GM12878 (cell line): ENCODE measurements around the gene ANK3. TPM values are rescaled to one million over a fixed set of nuclear protein-coding genes. Genes with fewer than 3 reads are reported as not detected.

ENCODE experiments used
- ATAC-seq: fragments of 200-7000 bp; cut with Tn5 transposase; 3 replicates; pipeline ENCODE4 v1.9.1; 2020; ENCODE audit warnings: mild to moderate bottlenecking, moderate library complexity
- BruUV-seq: library from RNA; stranded (reverse); fragments of 400-500 nt; replicated peaks from 2 replicates; lab custom pipeline; 2021; lab: Mats Ljungman, UMichigan
- CTCF ChIA-PET: fragments of 300-600 bp; sonication (Branson Sonifier 250); formaldehyde crosslinking; extraction: SDS; loops from one replicate; lab custom pipeline; 2021; ENCODE audit warnings: inconsistent platforms; lab: Yijun Ruan, JAX
- POLR2A ChIA-PET: fragments of 350-600 bp; formaldehyde crosslinking; extraction: SDS; loops from one replicate; lab custom pipeline; 2021; ENCODE audit warnings: inconsistent platforms; lab: Charles Lee
- RAD21 ChIA-PET: fragments of 300-600 bp; sonication (Branson Sonifier 250); formaldehyde crosslinking; loops from one replicate; lab custom pipeline; 2023; ENCODE audit warnings: antibody characterized with exemption; ENCODE audit not compliant: unreplicated experiment; lab: Charles Lee
- SMC1A ChIA-PET: fragments of 300-600 bp; sonication (Branson Sonifier 250); formaldehyde crosslinking; loops from one replicate; lab custom pipeline; 2023; ENCODE audit not compliant: unreplicated experiment, uncharacterized antibody; lab: Charles Lee
- DNase-seq: peaks from one replicate; pipeline ENCODE4 v3.0.0-alpha.2; 2011; ENCODE audit warnings: low read depth, low spot score
- FAIRE-seq: peaks from 3 replicates; lab custom pipeline; 2011; peaks lifted over from hg19 to GRCh38; lab: Jason Lieb, UNC
- H2AFZ ChIP-seq: 2 replicates; pipeline ENCODE4 v1.6.0; 2011; ENCODE audit warnings: low read depth, low read length, control low read depth; ENCODE audit not compliant: control insufficient read depth
- H3K27ac ChIP-seq: 2 replicates; pipeline ENCODE4 v1.5.1; 2011; ENCODE audit warnings: control low read depth; ENCODE audit not compliant: control insufficient read depth, insufficient read depth
- H3K27me3 ChIP-seq, 2 experiments: replicated peaks in 1 of 2; 2 replicates each; pipeline versions ENCODE4 v1.6.0 to v1.6.1; 2011; ENCODE audit warnings: low read length in 1 of 2; ENCODE audit not compliant: control insufficient read depth in 2 of 2, insufficient read depth in 2 of 2
- H3K36me3 ChIP-seq, 2 experiments: 2 replicates each; pipeline ENCODE4 v1.5.1; 2011; ENCODE audit warnings: low read length in 1 of 2; ENCODE audit not compliant: control insufficient read depth in 2 of 2, insufficient read depth in 2 of 2
- H3K4me1 ChIP-seq: 2 replicates; pipeline ENCODE4 v1.6.1; 2011; ENCODE audit warnings: mild to moderate bottlenecking, low read length, moderate library complexity, mixed read lengths; ENCODE audit not compliant: control insufficient read depth, insufficient read depth
- H3K4me2 ChIP-seq: 2 replicates; pipeline ENCODE4 v1.6.0; 2011; ENCODE audit warnings: control low read depth; ENCODE audit not compliant: control insufficient read depth, insufficient read depth
- H3K4me3 ChIP-seq: fragments of 200-600 bp; sonication (generic); 2 replicates; pipeline ENCODE4 v1.5.1; 2016
- H3K79me2 ChIP-seq: 2 replicates; pipeline ENCODE4 v1.6.0; 2011; ENCODE audit warnings: low read length; ENCODE audit not compliant: control insufficient read depth, insufficient read depth
- H3K9ac ChIP-seq: 2 replicates; pipeline ENCODE4 v1.8.0; 2011; ENCODE audit warnings: low read length, control low read depth, mixed read lengths; ENCODE audit not compliant: control insufficient read depth, insufficient read depth
- H3K9me3 ChIP-seq: replicated peaks from 3 replicates; pipeline ENCODE4 v1.5.1; 2011; ENCODE audit warnings: mild to moderate bottlenecking, low read length; ENCODE audit not compliant: control insufficient read depth, insufficient read depth
- H4K20me1 ChIP-seq: 2 replicates; pipeline ENCODE4 v1.6.0; 2011; ENCODE audit not compliant: control insufficient read depth, insufficient read depth
- CEBPZ ChIP-seq: fragments of 150-350 bp; IDR thresholded peaks from 2 replicates; pipeline ENCODE4 v1.6.1; 2016; ENCODE audit warnings: low read depth, low read length
- CHD2 ChIP-seq: IDR thresholded peaks from 2 replicates; pipeline ENCODE4 v1.6.1; 2011; ENCODE audit warnings: low read depth, low read length, improper control_type of control experiment, borderline replicate concordance
- IKZF2 ChIP-seq, 2 experiments: fragments of 450-650 bp; IDR thresholded peaks; 2 replicates each; pipeline ENCODE4 v1.6.1; 2017; ENCODE audit warnings: mild to moderate bottlenecking in 2 of 2, moderate library complexity in 2 of 2
- JUNB ChIP-seq: IDR thresholded peaks from 2 replicates; pipeline ENCODE4 v1.6.1; 2016; ENCODE audit warnings: antibody characterized with exemption, mild to moderate bottlenecking
- MYC ChIP-seq: IDR thresholded peaks from 2 replicates; pipeline ENCODE4 v1.6.1; 2011; ENCODE audit warnings: mild to moderate bottlenecking, low read length, moderate library complexity, inconsistent platforms; ENCODE audit not compliant: insufficient read depth, insufficient replicate concordance, insufficient read length, severe bottlenecking
- NRF1 ChIP-seq: conservative IDR thresholded peaks from 2 replicates; pipeline ENCODE4 v1.6.1; 2011; ENCODE audit warnings: mild to moderate bottlenecking, low read depth, low read length, improper control_type of control experiment
- PBX3 ChIP-seq: IDR thresholded peaks from 2 replicates; pipeline ENCODE4 v1.6.1; 2011; ENCODE audit warnings: mild to moderate bottlenecking, low read depth, low read length, moderate library complexity; ENCODE audit not compliant: insufficient replicate concordance
- POU2F2 ChIP-seq: IDR thresholded peaks from 3 replicates; pipeline ENCODE4 v1.6.1; 2011; ENCODE audit warnings: low read depth, mild to moderate bottlenecking, low read length, borderline replicate concordance
- RELB ChIP-seq: fragments of 450-650 bp; IDR thresholded peaks from 2 replicates; pipeline ENCODE4 v1.6.1; 2017; ENCODE audit warnings: low read depth, mild to moderate bottlenecking, moderate library complexity
- SP1 ChIP-seq: IDR thresholded peaks from one replicate; pipeline ENCODE4 v1.6.1; 2011; ENCODE audit warnings: low read depth, low read length
- STAT1 ChIP-seq: fragments of 450-650 bp; conservative IDR thresholded peaks from 2 replicates; pipeline ENCODE4 v1.6.1; 2014; ENCODE audit warnings: antibody characterized with exemption, mild to moderate bottlenecking
- STAT3 ChIP-seq: IDR thresholded peaks from 2 replicates; pipeline ENCODE4 v1.6.1; 2011; ENCODE audit warnings: low read depth, low read length, improper control_type of control experiment
- TARDBP ChIP-seq: IDR thresholded peaks from 2 replicates; pipeline ENCODE4 v1.6.1; 2016; ENCODE audit warnings: borderline replicate concordance
- ZNF592 ChIP-seq: fragments of 450-650 bp; IDR thresholded peaks from 2 replicates; pipeline ENCODE4 v1.6.1; 2017; ENCODE audit warnings: mild to moderate bottlenecking, moderate library complexity
- WGBS: methylation state at CpG from one replicate; pipeline ENCODE4 v1.1.6; 2016; ENCODE audit warnings: low lambda C conversion rate; ENCODE audit not compliant: insufficient replicate concordance, insufficient coverage; ENCODE audit errors: missing lambda C conversion rate; 5-methylcytosine and 5-hydroxymethylcytosine counted together
- in situ Hi-C: fragments of 300-500 bp; cut with MboI; formaldehyde crosslinking; loops from 9 replicates; pipeline ENCODE4 v1.14.3; 2018; ENCODE audit warnings: mixed read lengths
- intact Hi-C: fragments of 100-400 bp; cut with micrococcal nuclease; formaldehyde crosslinking; loops from one replicate; pipeline ENCODE4 v1.14.2; 2022; ENCODE audit not compliant: unreplicated experiment
- polyA plus RNA-seq, 11 experiments: library from polyadenylated mRNA; depleted of rRNA in 4 of 11; unstranded in 6 of 11; stranded (reverse) in 5 of 11; fragments of >200 nt; fragmentation: Nextera tagmentation in 4 of 11; fragmentation: Illumina TruSeq in 1 of 11; extraction: Ambion mirVana in 4 of 11; extraction: Trizol in 1 of 11; gene quantifications; 1 replicate in 1 of 11; 2 replicates in 10 of 11; pipeline versions ENCODE4 v1.2.1 to v1.2.3, GENCODE V29; 2011 to 2016; ENCODE audit warnings: inconsistent platforms in 2 of 11, missing spikeins in 2 of 11, low read depth in 1 of 11
- total RNA-seq, 4 experiments: library from RNA; depleted of rRNA in 3 of 4; stranded (reverse); fragments of >200 nt in 3 of 4; fragmentation: Illumina TruSeq in 1 of 4; extraction: Trizol in 1 of 4; gene quantifications; 2 replicates each; pipeline versions ENCODE4 v1.2.1 to v1.2.3, GENCODE V29; 2013 to 2021

The ANK3 gene
- total and polyA plus RNA-seq, 10 of the 15 experiments (the other 5 are each of a cell fraction or from before 2014, with no cell fraction given) = 0.06 to 0.82 (median 0.20) TPM; not detected in 2

- no peak for FAIRE-seq
- ATAC-seq = no peak
- no peak overlapping the region for H3K27ac ChIP-seq
- ChIA-PET CTCF (no interaction called here), RAD21 (no interaction called here), POLR2A (no interaction called here), SMC1A (interaction anchor here (1.6 kb wide), 1 partner anchor 10 kb away, joined by 6 read pairs; no protein-coding TSS in a partner anchor)
- H2AFZ ChIP-seq = no peak overlapping the region
- no peak overlapping the region for H3K4me3 ChIP-seq
- H3K9ac ChIP-seq = no peak overlapping the region
- H3K36me3 ChIP-seq = no peaks in the 10 kb centered on the region
- 63% methylated on average over 8 of the region's 8 CpGs for WGBS
- in situ Hi-C loops (no loop called here), intact Hi-C loops (no loop called here)
- no peaks in the 10 kb centered on the region; a peak in 1 of 4 replicates for H3K27me3 ChIP-seq
- H4K20me1 ChIP-seq = no peaks in the 10 kb centered on the region
- H3K4me1 ChIP-seq = no peaks in the 10 kb centered on the region
- H3K9me3 ChIP-seq = no peaks in the 10 kb centered on the region
- no TSS peak for BruUV-seq
- no peaks in the 10 kb centered on the region for H3K79me2 ChIP-seq
- DNase-seq = no peak
- no peak overlapping the region for H3K4me2 ChIP-seq
- no peak for TF ChIP-seq STAT1
- TF ChIP-seq POU2F2 = no peak
- no peak for TF ChIP-seq ZNF592
- TF ChIP-seq RELB = no peak
- no peak for TF ChIP-seq IKZF2 (IDR thresholded peaks at IDR 0.05)
- TF ChIP-seq SP1 = no peak
- no peak for TF ChIP-seq MYC
- no peak for TF ChIP-seq JUNB
- no peak for TF ChIP-seq NRF1
- no peak for TF ChIP-seq TARDBP
- no peak for TF ChIP-seq CHD2
- TF ChIP-seq STAT3 = no peak
- TF ChIP-seq PBX3 = no peak
- TF ChIP-seq CEBPZ = no peak
Observed at GRCh38 chr10:60292998-60293397, 96.7 kb downstream of the ANK3 start.
